Cerebellar cortex (tissue), 1 donor: Measurements from ENCODE around the gene PCCA.
"Not testable (repeated sequence)": the region's sequence is repeated elsewhere in the genome, so short reads cannot be mapped to it uniquely, and the experiment has no call there.

ENCODE experiments used
- DNase-seq: peaks from one replicate; pipeline ENCODE4 v3.0.0-alpha.2; 2015; ENCODE audit warnings: low spot score

PCCA gene

DNA sequence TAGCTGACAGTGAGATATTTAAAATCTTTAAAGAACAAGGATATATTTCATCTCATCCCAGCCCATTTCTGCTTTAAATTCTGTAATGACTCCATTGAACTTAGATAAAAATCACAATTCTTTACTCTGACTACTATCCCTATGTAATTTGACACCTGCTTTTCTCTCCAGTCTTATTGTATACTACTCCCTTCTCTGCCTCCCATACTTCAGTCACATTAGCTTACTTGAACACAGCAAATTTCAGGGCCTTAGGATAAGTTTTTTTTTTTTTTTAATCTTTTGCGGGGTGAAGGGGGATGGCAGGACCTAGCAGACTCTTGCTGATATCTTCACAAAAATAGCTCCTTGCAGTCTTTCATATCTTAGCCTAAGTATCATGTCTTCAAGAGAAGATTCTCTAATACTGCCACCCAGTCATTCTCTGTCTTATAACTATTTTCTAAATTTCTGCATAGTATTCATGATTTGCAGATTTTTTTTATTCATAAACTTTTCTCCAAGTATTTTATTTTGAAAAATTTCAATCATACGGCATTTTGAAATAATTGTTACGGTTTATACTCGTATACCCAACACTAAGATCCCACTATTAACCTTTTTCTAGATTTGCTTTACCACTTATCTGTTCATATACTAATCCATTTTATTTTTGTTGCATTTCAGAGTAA, 151.4 kb downstream of the PCCA start:
- DNase-seq, result no peak

DNA sequence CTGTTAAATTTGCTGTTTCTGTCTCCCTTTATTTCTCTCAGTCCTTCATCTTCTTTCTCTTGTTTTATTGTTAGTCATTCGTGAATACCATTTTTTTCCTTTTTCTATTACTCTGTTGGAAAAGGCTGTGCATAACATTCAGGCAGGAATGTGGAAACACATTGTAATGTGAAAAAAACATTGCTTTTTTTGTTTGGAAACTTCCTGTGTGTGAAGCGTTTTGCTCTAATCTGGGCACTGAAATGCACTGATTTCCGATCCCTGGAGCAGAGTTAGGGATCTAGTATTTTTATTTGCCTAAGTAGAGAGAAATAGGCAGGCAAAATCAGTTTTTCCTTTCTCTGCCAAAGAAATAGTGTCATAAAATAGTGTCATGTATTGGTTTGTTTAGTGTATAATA, 155.5 kb downstream of the PCCA start:
- no peak for DNase-seq

DNA sequence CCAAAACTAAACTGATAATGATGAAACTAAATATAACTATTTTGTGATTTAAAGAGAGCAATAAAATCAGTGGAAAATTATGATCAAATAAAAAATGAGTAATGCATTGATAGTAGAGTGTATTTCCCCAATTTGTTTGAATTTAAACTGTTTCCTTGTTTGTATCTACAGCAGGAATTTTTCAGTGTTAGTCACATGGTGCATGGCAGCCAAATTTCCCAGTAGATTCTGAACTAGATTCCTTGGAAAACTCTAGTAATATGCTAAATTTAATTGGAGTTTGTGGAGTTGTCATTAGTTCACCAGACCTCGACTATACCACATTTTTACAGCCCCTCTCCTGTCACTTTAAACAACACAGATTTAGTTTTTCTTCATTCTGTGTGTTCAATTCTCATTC, 156.2 kb downstream of the PCCA start:
- no peak for DNase-seq

DNA sequence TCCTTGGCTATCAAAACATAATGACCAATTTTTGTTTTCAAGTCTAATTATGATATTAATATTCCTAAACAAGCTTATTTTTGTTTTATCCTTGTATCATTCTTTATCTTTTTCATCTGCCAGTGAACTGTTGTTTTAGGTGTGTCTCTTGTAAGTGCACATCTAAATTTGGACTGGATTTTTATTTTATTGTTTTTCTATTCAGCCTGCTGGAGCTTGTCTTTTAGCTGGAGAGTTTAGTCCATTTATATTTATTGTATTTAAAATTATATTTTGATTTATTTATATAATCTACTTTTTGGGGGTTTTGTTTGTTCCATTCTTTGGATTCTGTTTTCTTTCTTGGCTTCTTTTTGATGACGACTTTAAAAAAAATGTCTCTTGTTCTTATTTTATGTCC, 159.0 kb downstream of the PCCA start:
- no peak for DNase-seq

DNA sequence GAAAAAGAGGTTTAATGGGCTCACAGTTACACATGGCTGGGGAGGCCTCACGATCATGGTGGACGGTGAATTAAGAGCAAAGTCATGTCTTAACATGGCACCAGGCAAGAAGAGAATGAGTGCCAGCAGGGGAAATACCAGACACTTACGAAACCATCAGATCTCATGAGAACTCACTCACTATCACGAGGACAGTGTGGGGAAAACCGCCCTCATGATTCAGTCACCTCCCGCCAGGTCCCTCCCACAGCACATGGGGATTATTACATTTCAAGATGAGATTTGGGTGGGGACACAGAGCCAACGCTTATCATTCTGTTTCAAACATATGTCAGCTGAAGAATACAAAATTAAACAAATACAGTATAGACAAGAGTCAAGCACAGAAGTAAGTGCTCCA, 165.1 kb downstream of the PCCA start:
- no peak for DNase-seq

DNA sequence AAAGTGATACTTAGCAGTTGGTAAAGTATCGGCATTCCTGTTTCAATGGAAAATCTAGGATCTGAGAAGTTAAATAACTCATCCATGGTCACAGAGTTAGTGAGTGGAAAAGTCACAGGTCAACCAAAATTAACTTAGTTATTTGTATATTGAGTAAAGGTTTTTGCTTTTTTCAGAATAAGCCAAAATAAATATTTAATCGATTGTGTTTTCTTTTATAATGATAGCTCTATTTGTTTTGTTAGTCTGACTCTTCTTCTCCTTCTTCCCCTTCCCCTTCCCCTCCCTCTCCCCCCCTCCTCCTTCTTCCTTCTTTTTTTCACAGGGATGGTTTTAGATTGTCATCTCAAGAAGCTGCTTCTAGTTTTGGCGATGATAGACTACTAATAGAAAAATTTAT, 173.5 kb downstream of the PCCA start:
- DNase-seq, result no peak

DNA sequence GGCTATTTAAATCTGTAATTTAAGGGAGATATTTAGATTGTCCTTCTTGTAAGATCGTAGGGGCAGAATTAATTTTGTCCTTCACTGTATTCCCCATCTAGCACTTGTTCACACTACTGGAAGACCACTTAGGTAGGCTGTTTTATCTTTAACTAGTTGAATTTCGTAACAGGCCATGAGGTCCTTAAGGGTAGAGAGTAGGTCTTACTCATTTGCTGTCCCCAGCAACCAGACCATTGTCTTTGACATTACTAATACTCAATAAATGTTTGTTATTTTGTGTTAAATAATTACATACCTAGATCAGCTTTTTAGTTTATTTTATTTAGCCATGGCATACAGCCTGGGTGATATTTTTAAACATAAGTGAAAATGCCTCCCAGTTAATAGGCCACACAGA, 177.1 kb downstream of the PCCA start:
- no peak for DNase-seq

DNA sequence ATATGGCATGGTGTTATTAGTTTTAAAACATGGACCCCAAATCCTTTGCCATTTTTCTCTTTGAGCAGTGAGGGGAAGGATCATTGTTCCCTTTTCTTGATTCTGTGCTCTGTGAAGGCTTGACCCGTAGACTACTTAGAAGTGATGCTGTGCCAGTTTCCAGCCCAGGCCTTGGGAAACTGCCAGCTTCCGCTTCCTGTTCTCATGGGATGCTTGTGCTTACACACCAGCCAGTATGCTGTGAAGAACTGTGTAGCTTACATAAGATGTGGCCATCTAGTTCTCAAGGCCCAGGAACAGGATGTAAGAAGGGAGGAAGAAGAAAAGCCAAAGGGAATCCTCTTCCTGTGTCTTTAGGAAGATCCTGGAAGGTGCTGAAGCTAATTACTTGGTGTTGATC, 180.9 kb downstream of the PCCA start:
- peak; percentile 75 for DNase-seq

DNA sequence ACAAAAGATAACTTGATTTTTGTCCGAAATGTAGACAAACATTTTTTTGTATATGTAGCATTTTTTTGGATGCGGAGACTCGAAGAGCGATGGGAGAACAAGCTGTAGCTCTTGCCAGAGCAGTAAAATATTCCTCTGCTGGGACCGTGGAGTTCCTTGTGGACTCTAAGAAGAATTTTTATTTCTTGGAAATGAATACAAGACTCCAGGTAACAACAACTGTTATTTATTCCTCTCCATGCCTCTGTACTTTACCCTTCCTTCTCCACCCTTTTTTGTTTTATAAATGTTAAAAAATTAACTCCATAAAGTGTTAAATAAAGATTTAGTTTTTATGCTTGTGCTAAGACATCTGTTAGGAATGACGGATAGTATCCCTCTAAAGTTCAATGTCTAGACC, 184.2 kb downstream of the PCCA start:
- DNase-seq, result no peak

DNA sequence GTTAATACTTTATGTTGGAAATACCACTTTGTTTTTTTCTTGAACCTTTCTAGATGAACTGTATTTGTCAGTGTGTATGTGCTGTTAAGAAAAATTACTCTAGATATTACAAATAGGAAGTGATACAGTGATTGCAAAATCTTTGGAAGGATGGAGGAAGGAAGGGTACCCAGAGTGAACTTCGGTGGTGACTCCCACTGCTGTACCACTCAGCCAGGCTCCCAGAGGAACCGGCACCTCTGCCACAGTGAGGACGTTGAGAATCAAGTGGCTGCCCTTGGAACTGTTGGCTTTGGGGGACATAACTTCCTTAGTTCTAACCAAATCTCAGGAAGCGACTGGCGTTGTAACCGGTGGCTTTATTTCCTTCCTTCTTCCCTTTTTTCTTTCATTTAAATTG, 184.7 kb downstream of the PCCA start:
- no peak for DNase-seq

DNA sequence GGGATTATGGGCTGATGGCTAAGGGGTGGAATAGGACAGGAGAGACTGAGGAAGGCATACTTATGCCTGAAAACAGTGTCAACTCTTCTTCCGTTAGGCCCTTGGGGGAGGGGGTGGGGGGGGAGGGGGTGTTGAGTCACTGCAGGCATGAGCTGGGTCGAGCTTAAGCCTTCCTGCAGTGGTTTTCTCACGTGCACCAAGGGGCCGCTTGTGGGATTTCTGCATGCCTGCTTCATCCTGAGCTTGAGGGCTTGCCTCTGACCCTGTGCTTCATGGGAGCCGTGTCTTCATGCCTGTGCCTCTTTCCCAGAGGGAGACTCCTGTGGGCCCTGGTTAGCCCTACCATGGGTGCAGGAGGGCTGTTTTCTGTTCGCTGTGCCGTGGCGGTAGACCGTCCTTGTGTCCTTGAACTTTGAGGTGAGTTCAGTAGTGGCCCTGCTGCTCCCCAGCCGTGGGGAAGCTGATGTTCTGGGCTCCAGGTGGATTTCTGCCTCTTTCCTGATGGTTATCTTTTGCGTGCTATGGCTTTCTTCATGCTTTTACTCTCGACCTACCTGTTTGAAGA, 186.1 kb downstream of the PCCA start:
- no peak for DNase-seq

DNA sequence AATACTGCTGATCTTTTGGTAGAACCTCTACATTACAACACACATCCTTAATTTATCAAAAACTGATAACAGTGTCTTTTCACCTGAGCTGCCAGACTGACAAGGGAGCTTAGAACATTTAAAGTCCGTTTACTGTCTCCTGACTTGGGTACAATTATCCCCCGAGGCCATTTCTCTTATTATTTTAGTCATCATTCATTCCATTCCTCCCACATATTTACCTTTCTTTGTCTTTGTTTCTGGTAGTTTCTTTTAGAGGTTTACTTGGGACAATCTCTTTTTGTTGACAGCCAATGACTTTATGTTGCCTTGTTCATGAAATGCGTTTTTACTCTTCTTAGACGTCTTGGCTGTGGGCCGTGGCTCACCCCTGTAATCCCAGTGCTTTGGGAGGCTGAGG, 186.9 kb downstream of the PCCA start:
- DNase-seq, result no peak

DNA sequence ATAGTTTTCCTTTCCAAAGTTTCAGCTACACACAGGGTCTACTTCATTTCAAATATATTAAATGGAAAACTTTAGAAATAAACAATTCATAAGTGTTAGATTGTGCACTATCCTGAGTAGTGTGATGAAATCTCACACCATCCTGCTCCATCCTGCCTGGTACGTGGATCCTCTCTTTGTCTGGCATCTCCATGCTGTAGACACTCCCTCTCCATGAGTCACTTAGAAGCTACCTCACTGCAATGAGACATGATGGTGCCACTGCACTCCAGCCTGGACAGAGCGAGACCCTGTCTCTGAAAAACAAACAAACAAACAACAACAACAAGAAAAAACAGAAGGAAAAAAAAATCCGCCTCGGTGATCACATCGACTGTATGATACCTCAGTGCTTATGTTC, 191.8 kb downstream of the PCCA start:
- no peak for DNase-seq

DNA sequence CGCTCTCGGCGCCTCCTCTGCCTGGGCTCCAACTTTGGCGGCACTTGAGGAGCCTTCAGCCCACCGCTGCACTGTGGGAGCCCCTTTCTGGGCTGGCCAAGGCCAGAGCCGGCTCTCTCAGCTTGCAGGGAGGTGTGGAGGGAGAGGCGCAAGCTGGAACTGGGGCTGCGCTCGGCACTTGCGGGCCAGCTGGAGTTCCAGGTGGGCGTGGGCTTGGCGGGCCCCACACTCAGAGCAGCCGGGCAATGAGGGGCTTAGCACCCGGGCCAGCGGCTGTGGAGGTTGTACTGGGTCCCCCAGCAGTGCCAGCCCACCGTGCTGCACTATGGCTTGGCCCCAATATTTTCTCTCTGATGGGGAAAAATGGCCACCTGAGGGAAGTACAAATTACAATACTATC, 193.4 kb downstream of the PCCA start:
- not testable (repeated sequence) for DNase-seq

DNA sequence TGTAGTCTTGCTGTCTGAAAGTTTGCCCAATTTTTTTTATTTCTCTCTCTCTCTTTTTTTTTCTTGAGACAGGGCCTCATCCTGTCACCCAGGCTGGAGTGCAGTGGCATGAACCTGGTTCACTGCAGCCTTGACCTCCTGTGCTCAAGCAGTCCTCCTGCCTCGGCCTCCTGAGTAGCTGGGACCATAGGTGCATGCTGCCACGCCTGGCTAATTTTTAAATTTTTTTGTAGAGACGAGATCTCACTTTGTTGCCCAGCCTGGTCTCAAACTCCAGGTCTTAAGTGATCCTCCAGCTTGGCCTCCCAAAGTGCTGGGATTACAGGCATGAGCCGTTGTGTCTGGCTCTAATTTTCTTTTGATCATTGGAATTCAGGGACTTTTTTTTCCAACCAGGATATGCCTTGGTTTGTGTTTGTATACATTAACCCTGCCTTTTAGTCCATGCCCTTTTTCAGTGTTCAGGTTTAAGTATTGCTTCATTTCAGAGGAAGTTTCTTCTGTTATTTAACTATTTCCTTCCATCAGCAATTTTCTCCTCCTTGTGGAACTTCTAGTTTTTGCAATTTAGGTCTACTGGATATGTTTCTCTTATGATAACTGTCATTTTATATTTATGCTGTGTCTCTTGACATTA, 201.4 kb downstream of the PCCA start:
- DNase-seq, result no peak

DNA sequence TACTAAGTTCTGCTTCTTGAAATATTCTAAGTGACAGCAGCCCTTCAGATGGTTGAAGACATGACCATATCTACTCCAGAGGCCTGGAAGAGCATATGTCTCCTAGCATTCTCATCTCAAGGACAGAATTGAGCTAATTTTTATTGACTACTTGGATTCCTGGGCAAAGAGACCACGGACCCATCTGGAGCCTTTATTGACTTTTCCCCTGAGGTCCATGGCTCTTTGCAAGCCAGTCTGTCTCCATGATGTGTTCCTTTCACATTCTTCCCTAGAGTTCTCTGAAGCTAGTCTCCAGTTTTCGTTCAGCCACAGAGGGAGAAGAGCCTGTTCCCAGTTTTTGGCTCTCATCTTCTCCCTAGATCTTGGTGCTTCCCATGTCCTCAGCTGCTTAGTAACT, 202.7 kb downstream of the PCCA start:
- no peak for DNase-seq

DNA sequence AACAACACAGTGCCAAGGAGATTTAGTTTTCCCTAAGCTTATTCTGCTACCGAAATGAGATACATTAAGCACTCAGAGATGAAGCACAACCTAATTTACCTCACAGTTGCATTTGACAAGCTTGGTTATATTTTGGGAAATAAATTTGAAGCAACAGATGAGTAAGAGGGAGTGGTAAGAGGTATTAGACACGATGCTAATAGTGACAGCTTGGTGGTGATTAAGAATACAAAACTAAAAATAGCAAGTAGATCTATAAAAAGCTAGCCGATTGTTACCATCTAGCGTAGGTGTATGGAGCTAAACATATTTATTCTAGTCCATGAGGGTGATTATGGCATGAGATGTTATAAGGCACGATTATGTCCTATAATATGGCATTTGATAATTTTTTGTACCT, 208.5 kb downstream of the PCCA start:
- DNase-seq, result no peak

DNA sequence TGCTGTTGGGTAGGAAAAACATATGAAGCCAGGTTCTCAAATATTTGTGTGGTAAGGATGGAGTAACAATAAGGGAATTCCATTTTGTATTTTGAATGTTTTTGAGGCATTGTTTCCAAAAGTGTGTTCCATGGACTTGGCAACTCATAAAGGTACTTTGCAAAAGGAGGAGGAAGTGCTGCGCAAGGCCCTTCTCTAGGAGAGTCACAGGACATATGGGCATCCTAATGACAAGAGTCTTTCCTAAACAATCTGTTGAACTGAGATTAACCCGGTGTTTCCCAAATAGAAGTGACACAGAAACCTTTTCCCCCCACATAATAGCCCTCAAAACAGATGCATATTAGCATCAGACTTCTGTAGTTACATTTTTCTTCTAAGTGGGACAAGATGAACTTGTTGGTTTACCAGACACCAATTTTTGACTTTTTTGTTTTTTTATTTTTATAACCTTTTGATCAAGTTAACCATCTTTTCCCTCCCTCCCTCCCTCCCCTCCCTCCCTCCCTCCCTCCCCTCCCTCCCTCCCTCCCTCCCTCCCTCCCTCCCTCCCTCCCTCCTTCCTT, 209.3 kb downstream of the PCCA start:
- DNase-seq, result no peak

DNA sequence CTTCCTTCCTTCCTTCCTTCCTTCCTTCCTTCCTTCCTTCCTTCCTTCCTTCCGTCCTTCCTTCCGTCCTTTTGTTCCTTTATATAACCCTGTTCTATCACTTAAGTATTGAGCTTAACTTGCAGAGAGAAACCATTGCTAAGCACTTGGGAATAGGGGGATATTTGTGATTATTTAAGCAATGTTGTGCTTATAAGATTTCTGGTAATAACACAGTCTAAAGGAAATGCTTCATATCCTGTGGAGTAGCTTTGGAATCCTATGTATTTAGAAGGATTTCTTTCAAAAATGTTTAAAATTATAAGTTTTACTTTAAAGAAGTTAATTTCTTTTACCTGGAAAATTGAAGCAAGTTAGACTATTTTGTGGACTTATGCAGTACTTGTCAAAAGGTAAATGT, 209.8 kb downstream of the PCCA start:
- no peak for DNase-seq

DNA sequence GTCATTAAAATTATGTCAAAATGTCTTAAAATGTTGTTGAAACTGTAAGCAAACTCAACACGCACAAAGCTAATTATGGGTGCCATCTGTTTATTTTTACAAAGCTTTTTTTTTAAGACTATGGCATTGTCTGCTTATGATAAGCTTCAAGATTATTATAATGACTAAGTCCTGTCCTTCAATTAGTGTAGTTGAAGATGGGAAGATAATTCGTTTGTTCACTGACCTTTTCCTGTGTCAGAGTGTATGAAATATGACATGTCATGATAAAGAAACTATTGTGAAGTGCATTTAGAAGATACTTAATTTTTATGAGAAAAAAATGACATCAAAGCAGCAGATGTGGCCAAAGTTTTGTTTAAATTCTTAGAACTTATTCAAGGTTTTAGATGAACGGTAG, 211.3 kb downstream of the PCCA start:
- DNase-seq, result peak; percentile 37

DNA sequence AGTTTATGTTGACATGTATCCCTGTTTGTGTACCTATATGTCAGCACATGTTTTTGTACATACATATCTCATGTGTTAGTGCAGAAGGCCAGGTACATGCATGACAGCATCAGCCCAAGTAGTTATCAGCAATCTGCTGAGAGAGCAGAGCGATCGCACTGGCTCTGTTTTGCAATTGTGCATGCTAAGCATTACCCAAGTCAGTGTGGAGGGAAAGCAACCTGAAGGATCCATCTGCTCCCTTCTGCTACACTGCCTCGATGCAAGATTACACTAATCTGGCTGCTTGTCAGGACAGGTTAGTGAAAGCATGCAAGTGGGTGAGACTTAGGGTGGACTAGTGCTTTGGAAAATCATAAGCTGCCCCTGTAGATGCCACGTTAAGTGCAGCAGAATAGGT, 211.8 kb downstream of the PCCA start:
- peak; percentile 93 for DNase-seq

DNA sequence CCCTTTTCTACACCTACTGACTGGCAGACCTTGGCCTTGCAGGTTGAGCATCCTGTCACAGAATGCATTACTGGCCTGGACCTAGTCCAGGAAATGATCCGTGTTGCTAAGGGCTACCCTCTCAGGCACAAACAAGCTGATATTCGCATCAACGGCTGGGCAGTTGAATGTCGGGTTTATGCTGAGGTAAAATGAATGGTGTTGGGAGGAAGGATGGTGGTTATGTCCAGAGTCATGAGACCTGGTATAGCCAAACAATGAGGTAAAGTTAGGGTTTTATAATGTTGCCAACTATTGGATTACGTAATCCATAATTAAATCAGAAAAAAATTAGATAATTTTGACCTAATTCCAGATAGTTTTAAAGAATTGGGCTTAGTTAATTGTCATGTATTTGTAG, 212.5 kb downstream of the PCCA start:
- peak; percentile 86 for DNase-seq

DNA sequence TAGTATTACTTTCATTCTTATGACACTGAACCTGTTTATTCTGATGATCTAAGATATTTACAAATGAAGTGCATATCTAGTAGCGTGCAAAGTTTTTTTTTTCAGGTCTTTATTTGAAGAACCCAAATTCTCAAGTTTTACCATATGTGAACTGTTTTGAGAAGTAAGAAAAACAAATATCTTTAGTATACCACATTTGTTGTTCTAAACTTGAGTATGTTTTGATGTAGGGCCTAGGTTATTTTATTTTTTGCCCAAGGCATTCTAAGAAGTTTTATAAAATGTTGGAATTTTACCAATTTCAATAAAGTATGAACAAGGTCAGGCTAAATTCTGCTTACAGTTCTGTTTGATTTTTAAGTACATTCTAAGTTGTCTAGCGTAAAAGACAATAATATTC, 213.5 kb downstream of the PCCA start:
- no peak for DNase-seq

DNA sequence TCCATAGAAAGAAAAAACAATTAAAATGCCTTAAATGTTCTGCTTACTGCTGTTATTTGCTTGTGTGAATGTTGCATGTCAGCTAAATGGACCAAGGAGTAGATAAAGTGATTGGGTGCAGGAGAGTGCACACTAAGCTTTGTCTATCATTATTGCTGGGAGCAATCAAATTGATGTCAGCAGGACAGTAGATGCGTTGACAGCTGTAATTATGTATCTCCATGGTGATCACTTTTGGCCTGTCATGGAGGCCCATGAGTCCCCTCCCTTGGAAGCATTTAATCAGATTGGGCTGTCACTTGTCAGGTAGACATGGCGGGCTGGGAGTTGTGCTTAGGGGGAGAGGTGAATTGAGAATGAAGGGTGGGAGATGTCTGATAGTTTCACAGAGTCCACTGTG, 215.3 kb downstream of the PCCA start:
- no peak for DNase-seq
